G401 (cell line): ENCODE results near the gene RNF220. TPM values are rescaled to one million over a fixed set of nuclear protein-coding genes. Genes with fewer than 3 reads are reported as not detected.

Experiments used
- DNase-seq: peaks from one replicate; pipeline ENCODE4 v3.0.0-alpha.2; 2015; ENCODE audit warnings: low spot score
- in situ Hi-C: cut with HindIII; loops from 2 replicates; pipeline ENCODE4 v1.10.0; 2016; ENCODE audit warnings: low sequenced_read_pairs, mixed read lengths
- total RNA-seq: library from RNA; depleted of rRNA; stranded (reverse); fragments of >200 nt; shearing (Covaris generic); gene quantifications from 2 replicates; pipeline ENCODE4 v1.2.3, GENCODE V29; 2014

The RNF220 gene
- total RNA-seq, 1 experiment from 2014 or later, result 98.3 TPM

DNA sequence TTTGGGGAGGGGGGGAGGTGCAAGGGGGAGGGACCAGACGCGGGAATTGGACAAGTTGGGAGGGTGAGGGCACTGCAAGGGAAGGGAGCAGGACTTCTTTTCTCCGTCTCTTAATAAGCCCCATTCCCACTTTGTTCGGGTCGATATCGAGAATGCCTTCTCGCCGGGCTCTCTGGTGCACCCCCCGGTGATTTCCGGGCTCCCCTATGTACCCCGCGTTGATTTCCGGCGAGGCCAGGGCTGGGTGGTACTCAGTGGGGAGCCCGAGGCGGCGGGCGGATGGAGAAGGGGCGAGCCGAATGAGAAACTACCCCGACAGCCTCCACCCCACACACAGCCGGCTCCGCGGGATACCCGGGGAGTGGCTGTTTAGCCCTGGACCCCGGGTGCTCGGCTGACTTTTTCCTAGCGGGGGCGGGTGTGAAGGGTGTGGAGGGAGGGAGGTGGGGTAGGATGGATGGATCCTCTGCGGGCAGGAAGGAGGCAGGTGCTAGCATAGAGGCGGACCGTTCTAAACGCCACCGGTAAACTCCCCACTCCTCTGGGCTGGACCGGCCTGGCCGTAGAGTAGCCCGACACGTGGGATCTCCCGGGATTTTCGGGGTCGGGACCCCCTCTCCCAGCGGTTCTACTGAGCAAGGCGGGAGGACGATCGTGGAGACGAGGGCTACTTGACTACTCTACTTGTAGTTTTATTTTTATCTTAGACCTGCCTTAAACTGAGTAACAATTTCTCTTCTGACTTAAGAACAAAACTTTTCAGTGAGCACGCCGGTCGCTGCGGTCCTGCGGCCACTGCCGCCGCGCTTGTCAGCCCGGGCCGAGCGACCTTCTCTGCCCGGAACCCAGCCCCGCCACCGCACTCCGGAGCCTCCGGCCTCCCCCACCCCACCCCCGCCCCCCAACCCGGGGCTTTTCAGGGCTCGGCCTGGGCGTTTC is 1.0 kb downstream of the RNF220 start:
- in situ Hi-C loops, result no loop called here
- DNase-seq, result no peak

GRCh38 chr1:44406737-44407429 is 1.8 kb downstream of the RNF220 start:
- in situ Hi-C loops, result no loop called here
- no peak for DNase-seq

DNA sequence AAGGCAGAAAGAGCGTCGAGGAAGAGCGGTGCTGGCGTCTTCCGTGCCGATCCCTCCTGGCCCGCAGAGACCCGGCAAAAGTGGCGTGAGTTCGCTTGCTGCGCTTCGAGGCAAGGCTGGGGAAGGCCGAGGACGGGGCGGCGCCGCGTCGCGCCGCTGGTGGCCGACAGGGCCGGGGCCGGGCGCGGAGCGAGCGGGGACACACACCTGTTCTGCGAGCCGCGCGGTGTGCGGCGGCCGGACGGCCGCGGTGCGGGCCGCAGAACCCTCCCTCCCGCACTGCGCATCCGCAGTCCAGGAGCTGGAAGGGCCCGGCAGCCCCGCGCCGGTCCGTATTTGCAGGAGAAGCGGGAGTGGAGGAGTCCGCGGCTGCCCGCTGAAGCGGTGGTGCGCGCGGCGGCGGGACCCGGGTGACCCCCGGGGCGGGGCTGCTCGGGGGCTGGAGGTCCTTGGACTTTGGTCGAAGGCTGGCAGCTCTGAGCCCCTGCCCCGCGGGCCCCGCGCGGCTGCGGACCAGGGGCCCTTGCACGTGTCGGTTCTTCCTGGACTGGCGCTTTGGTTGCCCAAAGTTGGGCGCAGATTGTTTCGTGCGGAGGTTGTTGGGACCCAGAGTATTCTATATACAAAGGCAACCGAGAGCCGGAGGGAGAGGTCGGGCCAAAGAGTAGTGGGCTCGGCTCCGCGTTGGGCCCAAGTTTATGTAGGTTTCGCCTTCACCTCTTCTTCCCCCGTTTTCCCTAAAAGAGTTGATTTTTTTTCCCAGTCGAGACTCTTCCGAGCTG is 2.6 kb downstream of the RNF220 start:
- in situ Hi-C loops, result no loop called here
- no peak for DNase-seq

- DNase-seq, result no peak
- in situ Hi-C loops, result no loop called here
Measured at GRCh38 chr1:44408212-44408582, 3.1 kb downstream of the RNF220 start.

- in situ Hi-C loops, result no loop called here
- peak; percentile 16 for DNase-seq
Measured at GRCh38 chr1:44408632-44409602, 3.9 kb downstream of the RNF220 start.

GRCh38 chr1:44409757-44410156 is 4.7 kb downstream of the RNF220 start:
- no peak for DNase-seq
- in situ Hi-C loops, result no loop called here

GRCh38 chr1:44411861-44412260 is 6.8 kb downstream of the RNF220 start:
- no peak for DNase-seq
- in situ Hi-C loops, result no loop called here

DNA sequence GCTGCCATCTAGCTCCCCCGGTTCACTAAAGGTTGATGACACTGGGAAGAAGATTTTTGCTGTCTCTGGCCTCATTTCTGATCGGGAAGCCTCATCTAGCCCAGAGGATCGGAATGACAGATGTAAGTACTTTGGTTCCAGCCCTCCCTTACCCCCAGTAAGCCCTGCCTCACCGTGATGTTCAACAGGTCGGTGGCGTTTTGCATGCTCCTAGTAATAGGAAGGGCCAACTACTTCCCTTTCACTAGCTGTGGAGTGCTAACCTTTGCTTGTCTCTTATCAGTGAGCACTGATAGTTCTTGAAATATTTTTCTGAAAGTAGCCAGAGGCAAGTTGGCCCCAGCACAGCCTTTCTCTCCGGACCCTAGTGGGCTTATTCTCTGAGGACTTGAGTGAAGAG is 7.5 kb downstream of the RNF220 start:
- DNase-seq, result no peak

DNA sequence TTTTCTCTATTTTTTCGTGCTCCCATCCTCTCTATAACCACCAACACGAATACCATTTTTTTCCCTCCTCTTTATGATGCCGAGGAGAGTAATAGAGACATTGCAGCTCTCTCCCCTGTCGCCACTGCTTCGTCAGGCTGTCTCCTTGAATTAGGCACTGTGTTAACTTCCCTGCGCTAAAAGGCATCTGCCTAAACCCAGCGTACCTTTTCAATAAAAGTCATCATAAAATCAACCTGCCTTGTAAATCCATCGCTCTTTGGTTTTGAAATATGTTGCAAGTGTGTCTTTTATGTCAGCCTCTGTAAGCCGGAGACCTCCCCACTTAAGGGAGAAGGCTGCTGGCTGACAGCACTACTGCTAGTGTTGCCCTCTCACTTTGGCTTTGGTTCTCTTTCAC is 8.7 kb downstream of the RNF220 start:
- in situ Hi-C loops, result no loop called here
- no peak for DNase-seq

More for the DNA sequence above, 7.5 kb downstream of the RNF220 start:
- in situ Hi-C loops, result no loop called here

- in situ Hi-C loops, result no loop called here
Measured at GRCh38 chr1:44415013-44415412, 10.0 kb downstream of the RNF220 start.

DNA sequence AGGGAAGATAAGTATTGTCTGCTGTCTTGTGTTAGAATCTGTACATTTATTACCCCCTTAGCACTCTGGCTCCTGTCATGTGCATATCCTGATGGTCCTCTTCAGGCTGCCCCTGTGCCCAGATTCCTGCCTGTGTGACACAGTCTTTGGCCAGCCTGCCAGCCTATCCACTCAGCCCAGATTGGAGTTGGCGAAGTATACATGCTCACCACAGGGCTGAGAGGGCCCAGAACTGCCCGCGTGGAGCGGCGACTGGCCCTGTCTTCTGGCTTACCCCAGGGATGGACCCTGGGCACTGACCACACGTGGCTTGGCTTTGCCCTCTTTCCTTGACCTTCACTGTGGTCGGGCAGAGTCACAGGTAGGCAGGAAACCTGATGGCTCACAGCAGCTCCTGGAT is 11.4 kb downstream of the RNF220 start:
- DNase-seq, result no peak
- in situ Hi-C loops, result no loop called here

More at GRCh38 chr1:44415013-44415412, 10.0 kb downstream of the RNF220 start:
- DNase-seq, result no peak

DNA sequence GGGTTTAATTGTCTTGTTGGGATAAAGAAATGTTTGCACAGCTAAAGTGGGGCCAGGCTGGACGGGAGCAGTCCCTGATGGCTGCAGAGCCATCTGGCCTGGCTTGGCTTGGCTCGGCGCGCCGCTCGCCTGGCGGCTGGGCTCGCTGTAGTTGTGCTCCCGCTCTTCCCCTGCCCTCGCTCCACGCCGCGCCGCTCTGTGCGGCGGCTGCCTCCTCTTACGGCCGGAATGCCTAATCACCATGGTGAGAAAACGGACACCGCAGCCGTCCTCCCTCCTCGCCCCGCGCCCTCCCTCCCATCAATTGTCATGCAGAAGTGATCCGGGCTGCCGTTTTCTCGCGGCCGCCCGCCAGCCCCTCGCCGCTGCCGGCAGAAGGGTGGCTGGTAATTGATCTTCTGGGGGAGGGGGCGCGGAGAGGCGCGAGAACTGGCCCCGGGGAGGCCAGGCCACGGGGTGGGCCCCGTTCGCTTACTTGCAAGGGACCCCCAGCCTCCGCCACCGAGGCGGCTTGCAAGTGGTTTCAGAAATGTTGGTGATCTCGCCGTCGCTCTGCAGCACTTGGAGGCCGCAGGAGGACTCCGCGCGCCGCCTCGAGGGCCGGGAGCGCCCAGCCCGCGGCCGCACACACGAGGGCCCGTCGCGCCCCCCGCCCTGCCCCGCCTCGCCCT is 12.4 kb downstream of the RNF220 start:
- peak; percentile 66 for DNase-seq
- in situ Hi-C loops, result no loop called here

DNA sequence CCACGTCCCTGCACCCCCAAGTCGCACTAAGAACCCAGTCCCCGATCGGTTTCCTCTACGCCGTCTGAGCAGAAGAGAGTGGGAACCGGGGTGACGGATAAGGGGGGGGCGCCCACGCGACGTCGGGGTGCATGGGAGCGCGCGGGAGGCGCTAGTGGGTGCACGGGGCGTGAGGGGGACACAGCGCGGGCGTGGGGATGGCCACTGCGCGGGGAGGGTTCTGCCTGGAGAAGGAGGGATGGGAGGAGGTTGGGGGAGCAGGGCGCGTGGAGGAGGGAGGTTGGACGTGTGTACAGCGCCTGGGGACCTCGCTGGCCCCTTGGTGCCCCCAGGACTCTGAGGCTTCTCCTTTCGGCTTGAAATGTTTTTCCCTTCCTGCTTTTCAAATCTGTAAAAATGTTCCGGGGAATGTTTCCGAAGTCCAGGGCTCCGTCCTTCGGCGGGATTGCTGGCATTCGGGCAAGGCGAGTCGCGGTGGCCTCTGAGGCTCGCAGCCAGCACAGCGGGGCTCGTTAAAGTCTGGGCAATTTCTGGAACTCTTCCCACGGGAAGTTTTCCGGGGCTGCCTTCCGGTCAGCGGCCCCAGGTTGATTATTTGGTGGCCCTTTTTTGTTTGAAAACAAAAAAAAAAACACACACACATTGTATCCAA is 13.1 kb downstream of the RNF220 start:
- in situ Hi-C loops, result no loop called here
- no peak for DNase-seq

DNA sequence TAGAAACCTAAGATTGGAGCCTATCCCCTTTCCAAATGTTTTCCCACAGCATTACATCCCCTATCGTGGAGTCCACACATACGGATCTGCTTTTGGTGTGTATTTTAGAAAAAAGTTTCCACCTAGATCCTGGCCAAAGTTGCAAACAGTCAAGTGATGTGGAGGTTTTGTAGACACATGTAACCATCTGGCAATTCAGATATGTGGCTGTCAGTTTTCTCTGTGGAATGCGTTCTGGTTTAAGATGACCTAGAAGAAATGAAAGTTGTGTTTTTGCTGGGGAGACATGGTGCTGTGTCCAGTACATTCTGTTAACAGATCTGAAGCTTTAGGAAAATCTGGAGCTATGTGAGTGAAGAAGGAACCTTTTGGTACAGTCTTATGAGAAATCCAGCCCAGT is 14.8 kb downstream of the RNF220 start:
- no peak for DNase-seq
- in situ Hi-C loops, result no loop called here

DNA sequence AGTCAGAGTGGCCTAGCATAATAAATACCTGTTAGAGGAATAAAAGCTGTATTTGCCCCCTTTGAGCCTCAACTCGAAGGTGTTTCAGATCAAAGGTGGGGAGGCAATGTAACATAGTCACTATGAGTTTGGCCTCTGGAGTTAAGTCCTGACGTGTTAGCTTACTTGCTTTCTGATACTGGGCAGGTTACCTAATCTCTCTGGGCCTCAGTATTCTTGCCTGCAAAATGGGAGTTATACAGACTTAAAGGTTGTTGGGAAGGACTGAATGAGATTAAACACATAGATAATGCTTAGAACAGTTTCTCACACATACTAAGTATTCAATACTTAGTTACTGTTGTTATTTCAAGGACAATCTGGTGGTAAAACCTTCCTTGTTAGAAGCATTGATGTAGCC is 15.5 kb downstream of the RNF220 start:
- in situ Hi-C loops, result no loop called here
- no peak for DNase-seq

GRCh38 chr1:44421446-44421884 is 16.4 kb downstream of the RNF220 start:
- in situ Hi-C loops, result no loop called here
- DNase-seq, result no peak

GRCh38 chr1:44422161-44422560 is 17.1 kb downstream of the RNF220 start:
- in situ Hi-C loops, result no loop called here

More at GRCh38 chr1:44422161-44422560, 17.1 kb downstream of the RNF220 start:
- DNase-seq, result no peak
